MM.1S (cell line): Measurements from ENCODE around the gene ACSF3.

ENCODE experiments used
- DNase-seq: peaks from one replicate; pipeline ENCODE4 v3.0.0-alpha.2; 2015
- H2AFZ ChIP-seq: fragments of 300-600 bp; sonication (generic); 2 replicates; pipeline ENCODE4 v1.6.0; 2016; ENCODE audit warnings: antibody characterized with exemption, low read length
- H3F3A ChIP-seq: fragments of 300-600 bp; sonication (generic); 2 replicates; pipeline ENCODE4 v1.6.1; 2016; ENCODE audit warnings: mild to moderate bottlenecking, antibody characterized with exemption, low read length, moderate library complexity, mixed read lengths; ENCODE audit not compliant: insufficient read depth
- H3K27ac ChIP-seq: fragments of 300-600 bp; sonication (generic); 2 replicates; pipeline ENCODE4 v1.5.1; 2016; ENCODE audit warnings: mild to moderate bottlenecking, low read length
- H3K27me3 ChIP-seq: fragments of 300-600 bp; sonication (generic); replicated peaks from 2 replicates; pipeline ENCODE4 v1.6.0; 2016; ENCODE audit warnings: low read length; ENCODE audit not compliant: insufficient read depth
- H3K36me3 ChIP-seq: fragments of 300-600 bp; sonication (generic); replicated peaks from 2 replicates; pipeline ENCODE4 v1.6.1; 2016; ENCODE audit warnings: mild to moderate bottlenecking, low read length, mixed read lengths; ENCODE audit not compliant: insufficient read depth
- H3K4me1 ChIP-seq: fragments of 300-600 bp; sonication (generic); 2 replicates; pipeline ENCODE4 v1.6.1; 2016; ENCODE audit warnings: low read length, mixed read lengths
- H3K4me2 ChIP-seq: fragments of 300-600 bp; sonication (generic); 2 replicates; pipeline ENCODE4 v1.6.0; 2016; ENCODE audit warnings: low read depth, low read length
- H3K4me3 ChIP-seq: fragments of 300-600 bp; sonication (generic); 2 replicates; pipeline ENCODE4 v1.5.1; 2016; ENCODE audit warnings: low read length, mixed read lengths
- H3K79me2 ChIP-seq: fragments of 300-600 bp; sonication (generic); 2 replicates; pipeline ENCODE4 v1.6.1; 2016; ENCODE audit warnings: mixed run types, low read length, mixed read lengths
- H3K9ac ChIP-seq: fragments of 300-600 bp; sonication (generic); 2 replicates; pipeline ENCODE4 v1.6.1; 2016; ENCODE audit warnings: low read length, mixed read lengths
- H3K9me2 ChIP-seq: fragments of 300-600 bp; sonication (generic); replicated peaks from 2 replicates; pipeline ENCODE4 v1.6.1; 2016; ENCODE audit warnings: mild to moderate bottlenecking, low read length, mixed read lengths; ENCODE audit not compliant: insufficient read depth
- H3K9me3 ChIP-seq: fragments of 300-600 bp; sonication (generic); replicated peaks from 2 replicates; pipeline ENCODE4 v1.6.1; 2016; ENCODE audit warnings: mild to moderate bottlenecking, low read length, mixed read lengths; ENCODE audit not compliant: insufficient read depth
- H4K20me1 ChIP-seq: fragments of 300-600 bp; sonication (generic); 2 replicates; pipeline ENCODE4 v1.6.1; 2016; ENCODE audit warnings: mild to moderate bottlenecking, low read length, moderate library complexity, mixed read lengths; ENCODE audit not compliant: insufficient read depth
- EZH2 ChIP-seq: fragments of 300-600 bp; sonication (generic); optimal IDR thresholded peaks from 2 replicates; pipeline ENCODE3; 2017; ENCODE audit warnings: low read depth, mild to moderate bottlenecking, antibody characterized with exemption, low read length, mixed read lengths
- EZH2phosphoT487 ChIP-seq: fragments of 300-600 bp; sonication (generic); IDR thresholded peaks from 2 replicates; pipeline ENCODE4 v1.6.1; 2018; ENCODE audit warnings: antibody characterized with exemption, low read length
- TF ChIP-seq, protein P1 (sequence below): fragments of 300-600 bp; sonication (generic); IDR thresholded peaks from 2 replicates; pipeline ENCODE4 v1.5.1; 2016; ENCODE audit warnings: antibody characterized with exemption, low read length, mixed read lengths

ACSF3 gene

DNA sequence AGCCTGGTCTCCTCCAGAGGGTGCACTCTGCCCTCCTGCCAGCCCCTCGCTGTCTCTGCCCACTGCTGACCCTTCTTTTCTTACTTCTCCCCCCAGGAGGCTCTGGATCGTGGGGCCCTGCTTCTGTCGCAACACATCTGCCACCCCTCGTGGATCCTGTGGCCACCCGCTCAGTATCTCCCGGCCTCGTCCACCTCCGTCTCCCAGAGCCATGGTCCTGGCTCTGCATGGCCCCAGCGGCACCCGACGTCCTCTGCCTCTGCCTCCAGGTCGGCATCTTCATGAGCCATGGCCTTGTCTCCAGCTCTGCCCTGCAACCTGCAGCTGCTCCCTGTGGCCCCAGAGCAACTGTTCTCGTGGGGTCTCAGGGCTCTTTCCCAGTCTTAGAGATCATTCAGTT, 12.1 kb upstream of the ACSF3 start:
- H3K4me1 ChIP-seq: no peaks in the 10 kb centered on the region
- H3K79me2 ChIP-seq: no peaks in the 10 kb centered on the region
- H3F3A ChIP-seq: no peaks in the 10 kb centered on the region
- no peak for TF ChIP-seq EZH2
- no peak for TF ChIP-seq EZH2phosphoT487
- TF ChIP-seq, protein P1, sequence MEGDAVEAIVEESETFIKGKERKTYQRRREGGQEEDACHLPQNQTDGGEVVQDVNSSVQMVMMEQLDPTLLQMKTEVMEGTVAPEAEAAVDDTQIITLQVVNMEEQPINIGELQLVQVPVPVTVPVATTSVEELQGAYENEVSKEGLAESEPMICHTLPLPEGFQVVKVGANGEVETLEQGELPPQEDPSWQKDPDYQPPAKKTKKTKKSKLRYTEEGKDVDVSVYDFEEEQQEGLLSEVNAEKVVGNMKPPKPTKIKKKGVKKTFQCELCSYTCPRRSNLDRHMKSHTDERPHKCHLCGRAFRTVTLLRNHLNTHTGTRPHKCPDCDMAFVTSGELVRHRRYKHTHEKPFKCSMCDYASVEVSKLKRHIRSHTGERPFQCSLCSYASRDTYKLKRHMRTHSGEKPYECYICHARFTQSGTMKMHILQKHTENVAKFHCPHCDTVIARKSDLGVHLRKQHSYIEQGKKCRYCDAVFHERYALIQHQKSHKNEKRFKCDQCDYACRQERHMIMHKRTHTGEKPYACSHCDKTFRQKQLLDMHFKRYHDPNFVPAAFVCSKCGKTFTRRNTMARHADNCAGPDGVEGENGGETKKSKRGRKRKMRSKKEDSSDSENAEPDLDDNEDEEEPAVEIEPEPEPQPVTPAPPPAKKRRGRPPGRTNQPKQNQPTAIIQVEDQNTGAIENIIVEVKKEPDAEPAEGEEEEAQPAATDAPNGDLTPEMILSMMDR: no peak
- H4K20me1 ChIP-seq: no peaks in the 10 kb centered on the region
- H3K9me3 ChIP-seq: no peaks in the 10 kb centered on the region
- no peak overlapping the region for H2AFZ ChIP-seq
- H3K36me3 ChIP-seq: no peaks in the 10 kb centered on the region
- peaks cover 19% of the 10 kb centered on the region for H3K27me3 ChIP-seq
- no peaks in the 10 kb centered on the region for H3K9me2 ChIP-seq
- H3K4me3 ChIP-seq: no peak overlapping the region
- H3K27ac ChIP-seq: no peak overlapping the region
- no peak for DNase-seq
- no peak overlapping the region for H3K9ac ChIP-seq
- H3K4me2 ChIP-seq: no peak overlapping the region

- no peak for TF ChIP-seq EZH2phosphoT487
- TF ChIP-seq EZH2: no peak
- TF ChIP-seq, protein P1: no peak
- Histone ChIP-seq H3K36me3 (no peaks in the 10 kb centered on the region), H3K4me1 (no peaks in the 10 kb centered on the region), H2AFZ (no peak overlapping the region), H3K4me2 (no peak overlapping the region), H3K9ac (no peak overlapping the region), H3K9me3 (no peaks in the 10 kb centered on the region), H3K9me2 (no peaks in the 10 kb centered on the region), H4K20me1 (no peaks in the 10 kb centered on the region), H3K27ac (no peak overlapping the region), H3K79me2 (no peaks in the 10 kb centered on the region), H3K27me3 (peaks cover 19% of the 10 kb centered on the region), H3F3A (no peaks in the 10 kb centered on the region), H3K4me3 (no peak overlapping the region)
- no peak for DNase-seq
These were observed 9.2 kb upstream of the ACSF3 start for GRCh38 chr16:89084411-89084810.

DNA sequence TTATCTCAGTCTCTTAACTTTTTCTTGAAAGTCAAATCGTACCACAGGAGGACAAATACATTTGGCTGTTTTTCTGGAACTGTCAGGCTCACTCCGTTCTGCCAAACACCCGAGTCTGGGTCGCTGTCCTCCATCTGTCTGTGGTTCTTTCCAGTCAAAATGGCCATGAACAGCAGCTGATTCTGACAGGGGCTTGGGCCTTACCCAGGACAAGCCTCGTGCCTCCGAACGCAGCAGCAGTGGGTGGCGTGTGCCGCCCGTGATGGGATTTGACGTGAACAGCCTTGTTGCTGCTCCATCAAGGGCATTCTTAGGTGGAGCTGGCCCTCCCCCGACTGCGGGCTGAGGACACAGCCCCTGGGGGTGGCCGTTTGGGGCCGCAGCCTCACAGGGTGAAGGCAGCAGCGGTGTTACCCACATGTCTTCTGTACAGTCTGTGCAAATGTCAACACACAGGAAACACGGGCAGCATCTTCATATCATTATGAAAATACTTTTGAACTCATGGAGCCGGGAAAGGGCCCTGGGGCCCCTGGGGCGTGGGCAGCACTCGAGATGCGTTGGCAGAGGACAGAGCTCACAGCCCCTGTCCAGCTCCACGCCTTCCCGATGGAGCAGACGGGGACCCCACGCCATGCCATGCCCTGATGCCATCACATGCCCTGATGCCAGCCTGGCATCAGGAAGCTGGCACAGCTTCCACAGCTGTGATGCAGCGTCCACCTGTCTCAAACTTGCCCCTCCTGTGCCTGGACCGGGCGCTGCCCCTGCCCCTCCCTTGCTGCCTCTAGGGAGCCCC, 8.6 kb upstream of the ACSF3 start:
- no peak overlapping the region for H3K4me2 ChIP-seq
- H3K79me2 ChIP-seq: no peaks in the 10 kb centered on the region
- H4K20me1 ChIP-seq: no peaks in the 10 kb centered on the region
- H3K9me2 ChIP-seq: no peaks in the 10 kb centered on the region
- H3K27ac ChIP-seq: no peak overlapping the region
- no peak overlapping the region for H2AFZ ChIP-seq
- H3K4me3 ChIP-seq: no peak overlapping the region
- H3F3A ChIP-seq: no peaks in the 10 kb centered on the region
- no peaks in the 10 kb centered on the region for H3K9me3 ChIP-seq
- DNase-seq: no peak
- H3K9ac ChIP-seq: no peak overlapping the region
- no peaks in the 10 kb centered on the region for H3K4me1 ChIP-seq
- no peak for TF ChIP-seq EZH2
- TF ChIP-seq, protein P1: no peak
- TF ChIP-seq EZH2phosphoT487: no peak
- H3K27me3 ChIP-seq: peaks cover 17% of the 10 kb centered on the region
- H3K36me3 ChIP-seq: no peaks in the 10 kb centered on the region
